A673 (cell line): Measurements from ENCODE around the gene MTREX. TPM values are rescaled to one million over a fixed set of nuclear protein-coding genes. Genes with fewer than 3 reads are reported as not detected.
"Not testable (repeated sequence)": the region's sequence is repeated elsewhere in the genome, so short reads cannot be mapped to it uniquely, and the experiment has no call there.

Experiments used
- BruUV-seq: library from RNA; stranded (reverse); fragments of 400-500 nt; replicated peaks from 2 replicates; lab custom pipeline; 2021; lab: Mats Ljungman, UMichigan
- CTCF ChIA-PET: fragments of 300-600 bp; sonication (Branson Sonifier 250); formaldehyde crosslinking; loops from one replicate; lab custom pipeline; 2022; ENCODE audit warnings: antibody characterized with exemption; lab: Charles Lee
- POLR2A ChIA-PET: fragments of 300-600 bp; sonication (Branson Sonifier 250); formaldehyde crosslinking; loops from one replicate; lab custom pipeline; 2022; ENCODE audit warnings: antibody characterized with exemption; ENCODE audit not compliant: low non-redundant PET; lab: Charles Lee
- DNase-seq: peaks from one replicate; pipeline ENCODE4 v3.0.0-alpha.2; 2015; ENCODE audit warnings: low spot score
- H3K27ac ChIP-seq: fragments of 200-600 bp; sonication (generic); 2 replicates; pipeline ENCODE4 v1.5.1; 2016; ENCODE audit warnings: mixed run types, low read depth, mild to moderate bottlenecking, mixed read lengths, antibody characterized with exemption, low read length; ENCODE audit not compliant: poor library complexity, severe bottlenecking
- H3K27me3 ChIP-seq: fragments of 200-600 bp; sonication (generic); replicated peaks from 2 replicates; pipeline ENCODE4 v1.6.1; 2017; ENCODE audit warnings: mixed run types, low read depth, mild to moderate bottlenecking, mixed read lengths, antibody characterized with exemption, low read length; ENCODE audit not compliant: insufficient read depth, poor library complexity
- H3K36me3 ChIP-seq: fragments of 200-600 bp; sonication (generic); 2 replicates; pipeline ENCODE4 v1.6.1; 2016; ENCODE audit warnings: mixed run types, mild to moderate bottlenecking, mixed read lengths, antibody characterized with exemption, low read length; ENCODE audit not compliant: insufficient read depth, poor library complexity, severe bottlenecking
- H3K4me1 ChIP-seq: fragments of 200-600 bp; sonication (generic); 2 replicates; pipeline ENCODE4 v1.6.1; 2017; ENCODE audit warnings: mixed run types, mild to moderate bottlenecking, mixed read lengths, antibody characterized with exemption, low read length; ENCODE audit not compliant: insufficient read depth, poor library complexity, severe bottlenecking
- H3K4me3 ChIP-seq: fragments of 200-600 bp; sonication (generic); 2 replicates; pipeline ENCODE4 v1.5.1; 2016; ENCODE audit warnings: low read depth, mixed run types, mild to moderate bottlenecking, mixed read lengths, low read length; ENCODE audit not compliant: poor library complexity, severe bottlenecking
- H3K9me3 ChIP-seq: fragments of 200-600 bp; sonication (generic); 2 replicates; pipeline ENCODE4 v1.6.1; 2016; ENCODE audit warnings: mixed run types, low read depth, mild to moderate bottlenecking, mixed read lengths, antibody characterized with exemption, low read length; ENCODE audit not compliant: poor library complexity, severe bottlenecking
- EZH2 ChIP-seq: fragments of 200-600 bp; sonication (generic); IDR thresholded peaks from 2 replicates; pipeline ENCODE4 v1.6.1; 2017; ENCODE audit warnings: borderline replicate concordance, low read depth, mild to moderate bottlenecking, mixed read lengths, antibody characterized with exemption, low read length; ENCODE audit not compliant: poor library complexity, severe bottlenecking
- intact Hi-C: fragments of 100-400 bp; cut with micrococcal nuclease; formaldehyde crosslinking; loops from one replicate; pipeline ENCODE4 v1.10.0; 2022; ENCODE audit not compliant: unreplicated experiment
- total RNA-seq: library from RNA; stranded (reverse); gene quantifications from 2 replicates; pipeline ENCODE4 v1.2.3, GENCODE V29; 2021
- TF ChIP-seq, protein P1 (sequence below): fragments of 300-800, 200-600 bp; sonication (generic); conservative IDR thresholded peaks from 2 replicates; pipeline ENCODE4 v1.5.1; 2017; ENCODE audit warnings: low read depth, mild to moderate bottlenecking, antibody characterized with exemption, low read length, moderate library complexity, mixed read lengths

The MTREX gene
- total RNA-seq, 1 experiment from 2014 or later: 135 TPM

GRCh38 chr5:55316289-55316688 is 8.5 kb downstream of the MTREX start:
- TF ChIP-seq, protein P1, sequence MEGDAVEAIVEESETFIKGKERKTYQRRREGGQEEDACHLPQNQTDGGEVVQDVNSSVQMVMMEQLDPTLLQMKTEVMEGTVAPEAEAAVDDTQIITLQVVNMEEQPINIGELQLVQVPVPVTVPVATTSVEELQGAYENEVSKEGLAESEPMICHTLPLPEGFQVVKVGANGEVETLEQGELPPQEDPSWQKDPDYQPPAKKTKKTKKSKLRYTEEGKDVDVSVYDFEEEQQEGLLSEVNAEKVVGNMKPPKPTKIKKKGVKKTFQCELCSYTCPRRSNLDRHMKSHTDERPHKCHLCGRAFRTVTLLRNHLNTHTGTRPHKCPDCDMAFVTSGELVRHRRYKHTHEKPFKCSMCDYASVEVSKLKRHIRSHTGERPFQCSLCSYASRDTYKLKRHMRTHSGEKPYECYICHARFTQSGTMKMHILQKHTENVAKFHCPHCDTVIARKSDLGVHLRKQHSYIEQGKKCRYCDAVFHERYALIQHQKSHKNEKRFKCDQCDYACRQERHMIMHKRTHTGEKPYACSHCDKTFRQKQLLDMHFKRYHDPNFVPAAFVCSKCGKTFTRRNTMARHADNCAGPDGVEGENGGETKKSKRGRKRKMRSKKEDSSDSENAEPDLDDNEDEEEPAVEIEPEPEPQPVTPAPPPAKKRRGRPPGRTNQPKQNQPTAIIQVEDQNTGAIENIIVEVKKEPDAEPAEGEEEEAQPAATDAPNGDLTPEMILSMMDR: no peak
- no peak for TF ChIP-seq EZH2
- Histone ChIP-seq H3K4me3 (no peak overlapping the region), H3K36me3 (no peaks in the 10 kb centered on the region), H3K27ac (no peak overlapping the region), H3K4me1 (no peaks in the 10 kb centered on the region), H3K27me3 (no peaks in the 10 kb centered on the region), H3K9me3 (no peaks in the 10 kb centered on the region)
- CTCF ChIA-PET: no interaction called here
- DNase-seq: no peak
- BruUV-seq: no TSS peak
- POLR2A ChIA-PET: no interaction called here
- intact Hi-C loops: no loop called here

DNA sequence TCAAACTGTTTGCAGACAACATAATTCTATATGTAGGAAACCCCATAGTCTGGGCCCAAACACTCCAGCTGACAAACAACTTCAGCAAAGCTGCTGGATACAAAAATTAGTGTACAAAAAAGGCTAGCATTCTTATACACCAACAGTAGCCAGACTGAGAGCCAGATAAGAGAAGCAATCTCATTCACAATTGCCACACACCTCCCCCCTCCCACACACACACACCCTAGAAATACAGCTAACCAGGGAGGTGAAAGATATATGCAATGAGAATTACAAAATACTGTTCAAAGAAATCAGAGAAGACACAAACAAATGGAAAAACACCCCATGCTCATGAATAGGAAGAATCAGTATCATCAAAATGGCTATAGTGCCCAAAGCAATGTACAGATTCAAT is 9.0 kb downstream of the MTREX start:
- H3K27ac ChIP-seq: no peak overlapping the region
- no peaks in the 10 kb centered on the region for H3K36me3 ChIP-seq
- no peak overlapping the region for H3K4me3 ChIP-seq
- intact Hi-C loops: no loop called here
- no peaks in the 10 kb centered on the region for H3K9me3 ChIP-seq
- H3K4me1 ChIP-seq: no peaks in the 10 kb centered on the region
- no TSS peak for BruUV-seq
- ChIA-PET CTCF (no interaction called here), POLR2A (no interaction called here)
- no peak for TF ChIP-seq EZH2
- no peak for DNase-seq
- H3K27me3 ChIP-seq: no peaks in the 10 kb centered on the region

GRCh38 chr5:55318237-55318636 is 10.4 kb downstream of the MTREX start:
- H3K27ac ChIP-seq, BruUV-seq, H3K36me3 ChIP-seq, H3K4me3 ChIP-seq, H3K9me3 ChIP-seq, CTCF ChIA-PET, POLR2A ChIA-PET, H3K4me1 ChIP-seq, H3K27me3 ChIP-seq, DNase-seq, intact Hi-C loops: not testable (repeated sequence)

GRCh38 chr5:55319491-55319890 is 11.7 kb downstream of the MTREX start:
- Histone ChIP-seq H3K9me3 (no peaks in the 10 kb centered on the region), H3K4me3 (no peak overlapping the region), H3K27me3 (no peaks in the 10 kb centered on the region), H3K27ac (no peak overlapping the region), H3K4me1 (no peaks in the 10 kb centered on the region), H3K36me3 (no peaks in the 10 kb centered on the region)
- TF ChIP-seq EZH2: no peak
- TF ChIP-seq, protein P1: no peak
- DNase-seq: no peak
- ChIA-PET CTCF (no interaction called here), POLR2A (no interaction called here)
- intact Hi-C loops: no loop called here
- BruUV-seq: no TSS peak
